ENCODE data around the gene ACER1. TPM values are rescaled to one million over a fixed set of nuclear protein-coding genes. Genes with fewer than 3 reads are reported as not detected.
A peak's percentile ranks its signal among the peaks of the same experiment; 100 is the strongest.
"Not testable (repeated sequence)": the region's sequence is repeated elsewhere in the genome, so short reads cannot be mapped to it uniquely, and the experiment has no call there.

The ACER1 gene
- total RNA-seq, 1 donor from 2014 or later = not detected

- DNase-seq (no peak), ATAC-seq (ENCODE audit: poor library complexity) (no peak)
- intact Hi-C loops (cut with DNase I) = no loop called here
Observed at GRCh38 chr19:6313398-6313969, 19.9 kb downstream of the ACER1 start.

DNA sequence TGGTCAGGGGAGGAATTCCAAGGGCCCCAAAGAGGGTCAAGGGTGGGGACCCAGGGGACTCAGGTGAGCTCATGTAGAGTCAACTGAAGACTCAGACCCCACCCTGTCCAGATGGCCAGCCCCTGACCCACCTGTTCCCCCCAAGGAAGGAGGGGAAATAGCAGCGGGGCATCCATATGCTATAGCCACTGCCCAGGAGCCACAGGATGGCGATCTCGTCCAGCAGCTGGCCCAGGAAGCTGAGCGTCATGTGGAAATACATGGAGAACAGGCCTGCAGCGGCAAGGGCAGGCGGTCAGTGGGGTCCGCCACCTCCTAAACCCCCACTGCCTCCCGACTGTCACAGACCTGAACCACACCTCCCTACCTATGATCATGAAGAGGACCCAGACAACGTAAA, 21.4 kb downstream of the ACER1 start:
- no peak for DNase-seq
- intact Hi-C loops (cut with DNase I) = no loop called here
- ATAC-seq (ENCODE audit: poor library complexity) = no peak

GRCh38 chr19:6298413-6298812, 35.0 kb downstream of the ACER1 start:
- ATAC-seq (ENCODE audit: poor library complexity) (no peak), DNase-seq (no peak)
- intact Hi-C loops (cut with DNase I) = loop anchor here (5.0 to 10.0 kb wide), 2 partner anchors 81 to 134 kb away; no protein-coding TSS in a partner anchor

DNA sequence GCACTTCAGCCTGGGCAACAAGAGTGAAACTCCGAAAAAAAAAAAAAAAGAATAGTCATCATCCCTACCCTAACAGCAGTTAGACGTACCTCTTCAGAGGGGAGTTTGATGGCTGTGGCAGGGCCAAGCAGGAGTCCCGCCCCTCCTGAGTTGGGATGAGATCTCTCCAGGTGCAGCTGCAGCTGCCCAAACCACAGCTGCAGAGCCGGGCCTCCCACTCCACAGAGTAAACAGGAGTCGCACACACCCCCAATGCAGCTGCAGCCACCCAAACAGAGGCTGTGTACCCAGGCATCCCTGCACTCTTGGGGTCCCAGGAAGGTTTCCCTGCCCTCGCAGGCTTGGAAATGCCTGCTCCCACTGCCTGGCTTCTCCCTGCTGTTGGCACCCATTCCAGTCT, 36.2 kb downstream of the ACER1 start:
- no peak for ATAC-seq (ENCODE audit: poor library complexity)
- intact Hi-C loops (cut with DNase I) = loop anchor here (5.0 to 10.0 kb wide), 2 partner anchors 80 to 132 kb away; no protein-coding TSS in a partner anchor
- no peak for DNase-seq

DNA sequence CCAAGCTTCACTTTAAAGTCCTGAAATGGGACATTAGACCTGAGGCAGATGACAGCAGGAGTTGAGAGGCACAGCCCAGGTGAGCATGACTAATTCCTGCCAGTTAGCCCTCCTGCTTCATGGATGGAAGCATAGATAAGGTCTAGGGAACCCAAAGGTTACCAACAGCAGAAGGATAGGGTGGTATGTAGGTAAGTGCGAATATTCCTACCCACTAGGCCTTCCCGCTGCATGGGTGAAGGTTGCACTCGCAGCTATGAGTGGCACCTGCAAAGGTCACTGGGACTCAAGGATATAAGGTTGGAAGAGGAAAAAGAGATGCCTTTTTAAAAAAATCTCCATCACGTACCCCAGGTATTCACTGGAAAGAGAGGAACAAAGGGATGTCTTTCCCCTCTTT, 41.4 kb downstream of the ACER1 start:
- ATAC-seq (ENCODE audit: poor library complexity) = no peak
- DNase-seq = no peak
- intact Hi-C loops (cut with DNase I) = loop anchor here (10.0 kb wide), 1 partner anchor 127 kb away; no protein-coding TSS in a partner anchor

GRCh38 chr19:6288737-6289136, 44.7 kb downstream of the ACER1 start:
- intact Hi-C loops (cut with DNase I) = loop anchor here (10.0 kb wide), 1 partner anchor 244 kb away; no protein-coding TSS in a partner anchor

DNA sequence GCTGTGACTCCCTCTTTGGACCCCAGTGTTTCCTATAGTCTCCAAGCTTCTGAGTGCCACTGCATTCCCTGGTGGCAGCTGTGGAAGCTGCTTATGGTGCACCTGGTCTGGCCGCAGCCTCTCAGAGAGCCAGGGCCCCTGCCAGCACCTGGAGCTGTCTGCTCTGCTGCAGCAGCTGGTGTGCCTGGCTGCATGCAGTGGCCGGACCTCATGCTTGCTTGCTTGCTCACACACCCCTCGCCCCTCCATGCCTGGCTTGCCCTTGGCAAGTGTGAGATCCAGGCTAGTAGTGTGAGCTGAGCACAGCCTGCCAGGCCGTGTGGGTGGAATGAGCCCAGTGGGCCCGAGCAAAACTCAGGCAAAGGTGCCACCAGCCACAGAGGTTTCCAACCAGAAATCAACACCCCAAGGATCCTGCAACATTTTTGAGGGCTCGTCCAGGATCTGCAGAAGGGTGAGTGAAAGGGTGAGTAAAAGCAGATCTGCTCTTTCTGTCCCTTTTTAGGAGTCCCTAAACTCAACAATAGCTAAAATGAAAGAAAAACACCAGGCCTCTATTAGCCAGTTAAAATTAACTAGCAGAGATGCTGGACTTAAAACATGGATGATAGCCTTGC, 46.0 kb downstream of the ACER1 start:
- intact Hi-C loops (cut with DNase I) = loop anchor here (10.0 kb wide), 1 partner anchor 243 kb away; no protein-coding TSS in a partner anchor
- no peak for DNase-seq
- no peak for ATAC-seq (ENCODE audit: poor library complexity)

More at GRCh38 chr19:6288737-6289136, 44.7 kb downstream of the ACER1 start:
- ATAC-seq (ENCODE audit: poor library complexity) (no peak), DNase-seq (no peak)

GRCh38 chr19:6286676-6287075, 46.7 kb downstream of the ACER1 start:
- intact Hi-C loops (cut with DNase I) = loop anchor here (10.0 kb wide), 1 partner anchor 242 kb away; no protein-coding TSS in a partner anchor
- DNase-seq (no peak), ATAC-seq (ENCODE audit: poor library complexity) (no peak)

DNA sequence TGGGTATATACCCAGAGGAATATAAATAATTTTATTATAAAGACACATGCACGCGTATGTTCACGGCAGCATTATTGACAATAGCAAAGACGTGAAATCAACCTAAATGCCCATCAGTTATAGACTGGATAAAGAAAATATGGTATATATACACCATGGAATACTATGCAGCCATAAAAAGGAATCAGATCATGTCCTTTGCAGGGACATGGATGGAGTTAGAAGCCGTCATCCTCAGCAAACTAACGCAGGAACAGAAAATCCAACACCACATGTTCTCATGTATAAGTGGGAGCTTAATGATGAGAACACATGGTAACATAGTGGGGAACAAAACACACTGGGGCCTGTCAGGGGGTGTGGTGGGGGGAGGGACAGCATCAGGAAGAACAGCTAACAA, 51.0 kb downstream of the ACER1 start:
- intact Hi-C loops (cut with DNase I) = loop anchor here (10.0 kb wide), 1 partner anchor 238 kb away; no protein-coding TSS in a partner anchor
- ATAC-seq (ENCODE audit: poor library complexity); DNase-seq: not testable (repeated sequence)

DNA sequence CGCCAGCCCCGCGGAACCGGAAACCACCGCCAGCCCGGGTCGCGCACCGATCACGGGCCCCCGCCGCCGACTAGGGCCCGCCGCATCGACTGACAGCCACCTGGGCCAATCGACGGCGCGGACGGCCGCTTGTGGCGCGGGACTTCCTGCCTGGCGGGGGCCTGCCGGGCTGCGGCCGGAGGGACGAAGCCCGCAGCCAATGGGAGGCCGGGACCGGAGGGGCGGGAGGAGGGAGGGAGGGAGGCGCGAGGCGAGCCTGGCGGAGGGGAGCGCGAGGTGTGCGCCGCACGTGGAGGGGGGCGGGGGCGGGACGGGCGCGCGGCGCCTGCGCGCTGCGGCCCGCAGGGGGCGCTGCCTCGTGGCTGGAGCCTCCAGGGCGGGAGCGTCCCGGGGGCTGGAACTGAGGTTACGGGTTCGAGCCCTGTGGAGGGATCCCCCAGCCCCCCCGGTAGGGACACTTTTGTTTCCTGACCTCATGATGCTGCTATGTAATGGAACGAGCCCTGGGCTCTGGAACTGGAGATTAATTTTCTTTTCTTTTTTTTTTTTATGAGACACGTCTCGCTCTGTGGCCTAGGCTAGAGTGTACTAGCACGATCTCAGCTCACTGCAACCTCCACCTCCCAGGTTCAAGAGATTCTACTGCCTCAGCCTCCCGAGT, 53.4 kb downstream of the ACER1 start, which contains the start of gene MLLT1:
TSS of gene MLLT1 (minus strand) at position 45 of the 661 bp plus-strand sequence. CDS start 191 bp downstream, outside the sequence.
- intact Hi-C loops (cut with DNase I) = loop anchor here (5.0 to 10.0 kb wide), 2 partner anchors 58 to 235 kb away; no protein-coding TSS in a partner anchor
- ATAC-seq (ENCODE audit: poor library complexity) (peak; percentile 99), DNase-seq (peak; percentile 98)

DNA sequence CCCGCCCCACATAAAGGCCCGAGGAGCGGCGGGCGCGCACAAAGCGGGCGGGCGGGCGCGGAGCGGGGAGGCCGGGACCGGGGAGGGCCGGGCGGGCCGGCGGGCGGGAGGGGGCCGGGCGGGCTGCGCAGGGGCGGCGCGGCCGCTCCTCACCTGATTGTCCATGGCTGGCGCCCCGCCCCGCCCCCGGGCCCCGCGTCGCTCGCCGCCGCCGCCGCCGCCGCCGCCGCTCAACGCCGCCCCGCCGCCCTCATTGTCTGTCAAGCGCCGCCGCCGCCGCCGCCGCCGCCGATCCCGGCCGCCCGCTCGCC, 53.8 kb downstream of the ACER1 start:
- intact Hi-C loops (cut with DNase I) = loop anchor here (5.0 kb wide), 1 partner anchor 57 kb away; no protein-coding TSS in a partner anchor
- DNase-seq (no peak), ATAC-seq (ENCODE audit: poor library complexity) (no peak)

DNA sequence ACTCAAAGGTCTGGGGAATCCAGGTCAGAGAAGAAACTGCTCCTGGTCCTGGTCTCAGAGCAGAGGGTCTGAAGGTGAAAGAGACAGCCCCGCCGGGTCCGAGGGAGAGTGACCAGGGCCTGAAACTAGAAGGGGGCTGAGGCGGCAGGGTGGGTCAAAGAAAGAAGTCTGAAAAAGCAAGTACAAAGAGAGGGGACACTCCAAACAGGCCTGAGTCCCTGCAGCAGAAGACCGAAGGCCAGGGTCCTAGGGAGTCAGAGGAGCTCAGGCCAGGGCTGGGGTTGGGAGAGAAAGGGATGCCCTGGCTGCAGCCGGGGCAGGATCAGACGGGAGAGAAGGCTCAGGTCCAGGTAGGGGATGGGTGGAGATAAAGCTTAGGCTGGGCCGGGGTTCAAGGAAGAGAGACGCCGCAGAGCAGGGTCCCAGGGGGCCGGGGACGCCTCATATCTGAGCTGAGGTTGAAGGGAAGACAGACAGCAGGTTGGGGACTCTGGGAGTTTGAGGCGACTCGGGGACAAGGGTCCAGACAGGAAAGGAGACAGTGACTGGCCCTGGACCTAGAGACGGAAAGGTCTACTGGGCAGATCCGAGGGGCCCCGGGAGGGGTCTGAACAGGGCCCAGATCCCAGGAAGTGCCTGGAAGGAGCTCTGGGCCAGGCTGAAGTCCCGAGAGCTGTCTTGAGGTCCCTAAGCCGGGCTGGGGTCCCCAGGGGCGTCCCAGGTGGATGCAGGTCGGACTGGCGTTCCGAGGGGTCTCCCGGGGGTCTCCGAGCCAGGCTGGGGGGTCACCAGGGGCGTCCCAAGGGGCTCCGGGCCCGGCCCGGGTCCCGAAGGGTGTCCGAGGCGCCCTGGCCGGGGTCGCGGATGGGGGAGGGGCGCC, 54.4 kb downstream of the ACER1 start:
- ATAC-seq (ENCODE audit: poor library complexity) = no peak
- intact Hi-C loops (cut with DNase I) = loop anchor here (5.0 kb wide), 1 partner anchor 57 kb away; no protein-coding TSS in a partner anchor
- peak; percentile 34 for DNase-seq

GRCh38 chr19:6278051-6278450, 55.4 kb downstream of the ACER1 start:
- intact Hi-C loops (cut with DNase I) = loop anchor here (5.0 kb wide), 1 partner anchor 56 kb away; no protein-coding TSS in a partner anchor
- ATAC-seq (ENCODE audit: poor library complexity) (no peak), DNase-seq (no peak)

DNA sequence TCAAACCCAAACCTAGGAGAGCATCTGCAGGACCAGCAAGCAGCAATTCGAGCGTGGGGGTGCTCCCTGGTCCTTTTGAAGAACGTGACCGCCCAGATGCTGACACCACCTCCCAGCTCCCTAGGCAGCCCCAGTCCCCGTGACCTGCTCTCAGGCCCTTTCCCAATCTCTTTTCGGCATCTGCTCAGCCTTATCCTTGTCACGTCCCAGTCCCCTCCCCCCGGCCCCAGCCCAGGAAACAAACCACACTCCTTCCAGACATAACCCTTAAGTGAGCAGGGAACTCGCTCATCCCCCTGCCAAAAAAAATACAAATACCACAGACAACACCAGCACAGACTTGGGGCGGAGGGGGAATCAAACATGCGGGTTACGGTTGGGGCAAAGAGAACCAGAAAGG, 57.0 kb downstream of the ACER1 start:
- ATAC-seq (ENCODE audit: poor library complexity) (no peak), DNase-seq (peak; percentile 68)
- intact Hi-C loops (cut with DNase I) = loop anchor here (5.0 kb wide), 1 partner anchor 54 kb away; no protein-coding TSS in a partner anchor

DNA sequence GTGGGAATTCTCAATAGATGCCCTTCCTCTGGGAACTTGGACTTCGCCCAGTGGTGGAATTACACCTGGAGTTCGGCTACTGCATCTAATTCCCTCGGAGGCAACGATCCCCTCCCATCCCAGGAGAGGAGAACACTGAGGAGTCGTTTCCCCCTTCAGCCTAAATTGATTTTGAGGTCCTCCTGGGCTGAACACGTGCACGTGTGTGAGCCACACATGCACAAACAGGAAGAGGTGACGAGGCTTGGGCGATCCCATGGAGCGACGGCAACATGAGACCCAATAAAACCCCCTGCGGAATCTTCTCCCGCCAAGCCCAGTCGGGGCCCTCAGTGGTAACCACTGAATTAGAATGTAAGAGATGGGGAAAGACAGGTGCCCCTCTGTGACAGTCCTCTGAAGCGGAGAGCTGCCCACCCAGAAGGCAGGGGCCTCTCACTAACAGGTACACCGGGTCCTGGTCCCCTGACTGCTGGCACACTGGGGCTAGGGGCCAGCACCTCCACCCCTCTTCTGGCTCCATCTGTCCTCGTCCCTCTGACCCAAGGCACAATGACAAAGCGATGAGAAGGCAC, 58.2 kb downstream of the ACER1 start:
- ATAC-seq (ENCODE audit: poor library complexity) = no peak
- peak; percentile 37 for DNase-seq
- intact Hi-C loops (cut with DNase I) = loop anchor here (5.0 kb wide), 1 partner anchor 53 kb away; no protein-coding TSS in a partner anchor

GRCh38 chr19:6274756-6275155, 58.7 kb downstream of the ACER1 start:
- ATAC-seq (ENCODE audit: poor library complexity) (peak; percentile 42), DNase-seq (peak; percentile 66)
- intact Hi-C loops (cut with DNase I) = loop anchor here (5.0 kb wide), 2 partner anchors 42 to 52 kb away; no protein-coding TSS in a partner anchor

DNA sequence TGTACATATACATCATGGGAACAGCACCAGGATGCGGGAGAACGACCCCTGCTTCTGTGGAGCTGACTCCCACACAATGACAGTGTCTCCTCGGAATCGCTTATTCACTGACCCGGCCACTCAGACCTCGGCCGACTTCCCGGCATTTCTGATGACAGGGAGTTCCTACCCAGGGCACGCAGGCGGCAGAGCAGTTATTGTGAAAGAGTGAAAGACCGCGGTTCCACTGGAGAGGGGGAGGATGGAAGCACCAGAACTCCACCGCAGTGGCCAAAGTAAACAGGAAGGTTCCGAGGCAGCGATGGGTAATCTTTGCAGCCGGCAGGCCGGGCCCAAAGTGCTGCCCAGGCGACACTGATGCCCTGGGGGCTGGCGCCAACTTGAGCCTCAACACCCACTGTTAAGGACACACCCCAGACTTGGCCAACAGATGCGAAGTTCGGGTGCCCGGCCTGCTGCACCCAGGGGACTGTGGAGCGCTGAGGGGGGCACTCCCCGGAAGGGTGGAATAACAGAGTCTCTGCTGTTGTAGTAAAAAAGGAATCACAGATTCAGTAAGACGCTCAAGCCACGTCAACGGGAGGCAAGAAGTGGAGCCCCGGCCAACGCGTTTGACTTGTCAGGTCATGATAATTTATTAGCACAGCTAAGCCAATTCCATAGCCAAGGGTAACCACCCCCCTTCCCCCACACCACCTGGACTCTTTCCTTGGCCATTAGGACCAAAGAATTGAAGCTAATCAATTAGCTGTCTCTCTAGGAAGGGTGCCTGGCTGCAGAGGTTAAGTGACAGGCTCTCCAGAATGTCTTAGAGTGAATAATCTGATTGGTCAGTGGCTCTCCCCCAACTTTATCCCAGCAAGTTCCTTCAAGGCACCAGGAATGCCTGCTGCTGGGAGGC, 59.5 kb downstream of the ACER1 start:
- peak; percentile 91 for DNase-seq
- intact Hi-C loops (cut with DNase I) = loop anchor here (5.0 kb wide), 1 partner anchor 42 kb away; no protein-coding TSS in a partner anchor
- ATAC-seq (ENCODE audit: poor library complexity) = peak; percentile 81
